Upper lobe of right lung (tissue), 1 donor: ENCODE measurements around the gene RBMX. TPM values are rescaled to one million over a fixed set of nuclear protein-coding genes. Genes with fewer than 3 reads are reported as not detected.
"Not testable (repeated sequence)": the region's sequence is repeated elsewhere in the genome, so short reads cannot be mapped to it uniquely, and the experiment has no call there.

ENCODE experiments used
- ATAC-seq: fragments of 200-7000 bp; cut with Tn5 transposase; one replicate; pipeline ENCODE4 v1.9.1; 2020; ENCODE audit warnings: mild to moderate bottlenecking, moderate library complexity
- DNase-seq: peaks from one replicate; pipeline ENCODE4 v3.0.0-alpha.2; 2020
- H3K27ac ChIP-seq: fragments of 200-600 bp; one replicate; pipeline ENCODE4 v1.8.0; 2022
- H3K27me3 ChIP-seq: fragments of 200-600 bp; one replicate; pipeline ENCODE4 v1.8.0; 2022; ENCODE audit warnings: mild to moderate bottlenecking
- H3K36me3 ChIP-seq: fragments of 200-600 bp; one replicate; pipeline ENCODE4 v1.8.0; 2022
- H3K4me1 ChIP-seq: fragments of 200-600 bp; one replicate; pipeline ENCODE4 v1.8.0; 2022
- H3K4me3 ChIP-seq: fragments of 200-600 bp; one replicate; pipeline ENCODE4 v1.8.0; 2022; ENCODE audit warnings: mild to moderate bottlenecking
- H3K9me3 ChIP-seq: fragments of 200-600 bp; one replicate; pipeline ENCODE4 v1.8.0; 2022
- CTCF ChIP-seq: fragments of 200-600 bp; IDR thresholded peaks from one replicate; pipeline ENCODE4 v1.8.0; 2022; ENCODE audit warnings: antibody characterized with exemption
- intact Hi-C: fragments of 100-400 bp; cut with DNase I; formaldehyde crosslinking; loops from one replicate; pipeline ENCODE4 v1.11.0; 2022
- total RNA-seq: library from RNA; stranded (reverse); fragmentation: NEBNext Ultra II Directional; extraction: Animal tissue kit (Norgen Biotek cat#: 25700); gene quantifications from one replicate; pipeline ENCODE4 v1.2.1, GENCODE V29; 2021
- donor health status: DM: no; HTN: yes; CAD: no; lungs with severe emphysema.

Gene RBMX
- total RNA-seq, 1 donor from 2014 or later, result 114 TPM

- Histone ChIP-seq H3K9me3 (no peaks in the 10 kb centered on the region), H3K4me3 (no peak overlapping the region), H3K27ac (no peak overlapping the region), H3K36me3 (no peaks in the 10 kb centered on the region), H3K27me3 (no peaks in the 10 kb centered on the region), H3K4me1 (no peaks in the 10 kb centered on the region)
- no peak for TF ChIP-seq CTCF
- intact Hi-C loops, result no loop called here
- DNase-seq (no peak), ATAC-seq (no peak)
These were observed 18.7 kb upstream of the RBMX start for GRCh38 chrX:136899221-136899620.

GRCh38 chrX:136898752-136899151, 18.2 kb upstream of the RBMX start:
- H3K27me3 ChIP-seq, H3K4me3 ChIP-seq, H3K36me3 ChIP-seq, H3K4me1 ChIP-seq, intact Hi-C loops, DNase-seq, H3K27ac ChIP-seq, ATAC-seq, H3K9me3 ChIP-seq: not testable (repeated sequence)

GRCh38 chrX:136896121-136896914, 15.8 kb upstream of the RBMX start:
- no peak for TF ChIP-seq CTCF
- intact Hi-C loops, result no loop called here
- ATAC-seq, result no peak

GRCh38 chrX:136892412-136892811, 11.9 kb upstream of the RBMX start:
- Histone ChIP-seq H3K4me3 (no peak overlapping the region), H3K4me1 (no peaks in the 10 kb centered on the region), H3K36me3 (no peaks in the 10 kb centered on the region), H3K9me3 (no peaks in the 10 kb centered on the region), H3K27ac (no peak overlapping the region), H3K27me3 (no peaks in the 10 kb centered on the region)
- no peak for TF ChIP-seq CTCF
- intact Hi-C loops, result no loop called here
- DNase-seq (no peak), ATAC-seq (no peak)

More at GRCh38 chrX:136896121-136896914, 15.8 kb upstream of the RBMX start:
- Histone ChIP-seq H3K27me3 (no peaks in the 10 kb centered on the region), H3K27ac (no peak overlapping the region), H3K4me3 (no peak overlapping the region), H3K4me1 (no peaks in the 10 kb centered on the region), H3K36me3 (no peaks in the 10 kb centered on the region), H3K9me3 (no peaks in the 10 kb centered on the region)
- no peak for DNase-seq

- intact Hi-C loops, H3K27me3 ChIP-seq, H3K4me1 ChIP-seq, H3K4me3 ChIP-seq, H3K27ac ChIP-seq, DNase-seq, ATAC-seq, H3K36me3 ChIP-seq, H3K9me3 ChIP-seq: not testable (repeated sequence)
These were observed 10.1 kb upstream of the RBMX start for GRCh38 chrX:136890596-136890995.

GRCh38 chrX:136889269-136889668, 8.7 kb upstream of the RBMX start:
- Histone ChIP-seq H3K36me3 (no peaks in the 10 kb centered on the region), H3K27me3 (no peaks in the 10 kb centered on the region), H3K4me3 (no peak overlapping the region), H3K27ac (no peak overlapping the region), H3K4me1 (no peaks in the 10 kb centered on the region), H3K9me3 (no peaks in the 10 kb centered on the region)
- no peak for TF ChIP-seq CTCF
- ATAC-seq, result no peak
- DNase-seq, result no peak
- intact Hi-C loops, result no loop called here
